SK-N-SH treated with all-trans-retinoic acid at 6 μM for 48 hours (cell line): Measurements from ENCODE around the gene HLA-F.

Experiments used
- ATAC-seq: fragments of 200-7000 bp; cut with Tn5 transposase; 3 replicates; pipeline ENCODE4 v1.9.1; 2020; ENCODE audit warnings: mild to moderate bottlenecking, moderate library complexity
- BACH2 ChIP-seq: fragments of 250-450 bp; sonication (Bioruptor Pico); IDR thresholded peaks from 2 replicates; pipeline ENCODE4 v1.9.0; 2021; ENCODE audit warnings: mild to moderate bottlenecking, borderline replicate concordance
- GLIS3 ChIP-seq: fragments of 250-450 bp; sonication (Bioruptor Pico); IDR thresholded peaks from 2 replicates; pipeline ENCODE4 v1.5.0; 2020; ENCODE audit warnings: mild to moderate bottlenecking, moderate library complexity
- OSR1 ChIP-seq: fragments of 250-450 bp; sonication (Bioruptor Pico); IDR thresholded peaks from 2 replicates; pipeline ENCODE4 v1.8.0; 2022; ENCODE audit warnings: moderate library complexity, mild to moderate bottlenecking, inconsistent platforms
- SNAI2 ChIP-seq: fragments of 250-450 bp; sonication (Bioruptor Pico); IDR thresholded peaks from 2 replicates; pipeline ENCODE4 v1.5.0; 2020; ENCODE audit warnings: mild to moderate bottlenecking, moderate library complexity
- TCF4 ChIP-seq: fragments of 250-450 bp; sonication (Bioruptor Pico); IDR thresholded peaks from 2 replicates; pipeline ENCODE4 v1.8.0; 2021; ENCODE audit warnings: mild to moderate bottlenecking, moderate library complexity, borderline replicate concordance
- TOX ChIP-seq: fragments of 250-450 bp; sonication (Bioruptor Pico); IDR thresholded peaks from 2 replicates; pipeline ENCODE4 v1.8.0; 2021; ENCODE audit warnings: mild to moderate bottlenecking, moderate library complexity, borderline replicate concordance
- ZC3H10 ChIP-seq: fragments of 250-450 bp; sonication (Bioruptor Pico); IDR thresholded peaks from 2 replicates; pipeline ENCODE4 v1.5.1; 2021; ENCODE audit warnings: mild to moderate bottlenecking, moderate library complexity
- ZFP3 ChIP-seq: fragments of 250-450 bp; sonication (Bioruptor Pico); IDR thresholded peaks from 2 replicates; pipeline ENCODE4 v1.5.0; 2020; ENCODE audit warnings: mild to moderate bottlenecking, moderate library complexity
- ZFP30 ChIP-seq: fragments of 450-650 bp; formaldehyde crosslinking; IDR thresholded peaks from 2 replicates; pipeline ENCODE4 v1.5.0; 2022; ENCODE audit warnings: mild to moderate bottlenecking, moderate library complexity
- ZNF565 ChIP-seq: fragments of 450-650 bp; formaldehyde crosslinking; conservative IDR thresholded peaks from 2 replicates; pipeline ENCODE4 v1.5.0; 2020; ENCODE audit warnings: low read depth, mild to moderate bottlenecking, moderate library complexity
- ZNF70 ChIP-seq: fragments of 450-650 bp; formaldehyde crosslinking; IDR thresholded peaks from 2 replicates; pipeline ENCODE4 v1.5.0; 2020; ENCODE audit warnings: mild to moderate bottlenecking, moderate library complexity
- TF ChIP-seq, protein P1 (sequence below): fragments of 250-450 bp; sonication (Bioruptor Pico); IDR thresholded peaks from 2 replicates; pipeline ENCODE4 v1.5.1; 2021; ENCODE audit warnings: mild to moderate bottlenecking, moderate library complexity
- TF ChIP-seq, protein P2 (sequence below): fragments of 250-450 bp; sonication (Bioruptor Pico); IDR thresholded peaks from 2 replicates; pipeline ENCODE4 v1.5.0; 2020; ENCODE audit warnings: mild to moderate bottlenecking, moderate library complexity
- TF ChIP-seq, protein P3 (sequence below): fragments of 250-450 bp; sonication (Bioruptor Pico); IDR thresholded peaks from 2 replicates; pipeline ENCODE4 v1.8.0; 2020; ENCODE audit warnings: mild to moderate bottlenecking, moderate library complexity, borderline replicate concordance
- TF ChIP-seq, protein P4 (sequence below): fragments of 250-450 bp; sonication (Bioruptor Pico); IDR thresholded peaks from 2 replicates; pipeline ENCODE4 v1.5.1; 2020; ENCODE audit warnings: low read depth, mild to moderate bottlenecking, moderate library complexity

Gene HLA-F

DNA sequence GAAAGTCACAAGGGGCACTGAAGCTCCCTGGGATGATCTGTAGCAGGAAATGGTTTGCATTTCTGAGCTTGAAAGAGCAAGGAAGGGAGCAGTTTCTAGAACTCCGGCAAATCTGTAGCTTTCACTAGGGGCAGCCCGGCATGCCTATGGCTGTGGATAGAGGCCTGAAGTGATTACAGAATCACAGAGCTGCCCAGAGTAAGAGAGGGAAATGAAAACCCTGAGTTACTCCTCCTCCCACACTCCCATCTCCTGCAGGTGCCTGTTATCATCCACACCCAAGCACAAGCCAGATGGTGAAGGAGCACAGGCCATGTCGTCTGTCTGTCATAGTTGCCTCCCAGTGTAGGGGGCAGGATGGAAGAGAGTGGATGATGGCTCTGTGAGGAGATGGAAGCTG, 37.1 kb downstream of the HLA-F start:
- no peak for ATAC-seq
- TF ChIP-seq, protein P1, sequence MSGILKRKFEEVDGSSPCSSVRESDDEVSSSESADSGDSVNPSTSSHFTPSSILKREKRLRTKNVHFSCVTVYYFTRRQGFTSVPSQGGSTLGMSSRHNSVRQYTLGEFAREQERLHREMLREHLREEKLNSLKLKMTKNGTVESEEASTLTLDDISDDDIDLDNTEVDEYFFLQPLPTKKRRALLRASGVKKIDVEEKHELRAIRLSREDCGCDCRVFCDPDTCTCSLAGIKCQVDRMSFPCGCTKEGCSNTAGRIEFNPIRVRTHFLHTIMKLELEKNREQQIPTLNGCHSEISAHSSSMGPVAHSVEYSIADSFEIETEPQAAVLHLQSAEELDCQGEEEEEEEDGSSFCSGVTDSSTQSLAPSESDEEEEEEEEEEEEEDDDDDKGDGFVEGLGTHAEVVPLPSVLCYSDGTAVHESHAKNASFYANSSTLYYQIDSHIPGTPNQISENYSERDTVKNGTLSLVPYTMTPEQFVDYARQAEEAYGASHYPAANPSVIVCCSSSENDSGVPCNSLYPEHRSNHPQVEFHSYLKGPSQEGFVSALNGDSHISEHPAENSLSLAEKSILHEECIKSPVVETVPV: no peak
- TF ChIP-seq ZNF565: no peak
- no peak for TF ChIP-seq ZNF70 (CRISPR knock-in tag)
- TF ChIP-seq OSR1 (CRISPR knock-in tag): no peak
- TF ChIP-seq TOX: no peak
- TF ChIP-seq ZFP30 (CRISPR knock-in tag): no peak
- TF ChIP-seq, protein P2, sequence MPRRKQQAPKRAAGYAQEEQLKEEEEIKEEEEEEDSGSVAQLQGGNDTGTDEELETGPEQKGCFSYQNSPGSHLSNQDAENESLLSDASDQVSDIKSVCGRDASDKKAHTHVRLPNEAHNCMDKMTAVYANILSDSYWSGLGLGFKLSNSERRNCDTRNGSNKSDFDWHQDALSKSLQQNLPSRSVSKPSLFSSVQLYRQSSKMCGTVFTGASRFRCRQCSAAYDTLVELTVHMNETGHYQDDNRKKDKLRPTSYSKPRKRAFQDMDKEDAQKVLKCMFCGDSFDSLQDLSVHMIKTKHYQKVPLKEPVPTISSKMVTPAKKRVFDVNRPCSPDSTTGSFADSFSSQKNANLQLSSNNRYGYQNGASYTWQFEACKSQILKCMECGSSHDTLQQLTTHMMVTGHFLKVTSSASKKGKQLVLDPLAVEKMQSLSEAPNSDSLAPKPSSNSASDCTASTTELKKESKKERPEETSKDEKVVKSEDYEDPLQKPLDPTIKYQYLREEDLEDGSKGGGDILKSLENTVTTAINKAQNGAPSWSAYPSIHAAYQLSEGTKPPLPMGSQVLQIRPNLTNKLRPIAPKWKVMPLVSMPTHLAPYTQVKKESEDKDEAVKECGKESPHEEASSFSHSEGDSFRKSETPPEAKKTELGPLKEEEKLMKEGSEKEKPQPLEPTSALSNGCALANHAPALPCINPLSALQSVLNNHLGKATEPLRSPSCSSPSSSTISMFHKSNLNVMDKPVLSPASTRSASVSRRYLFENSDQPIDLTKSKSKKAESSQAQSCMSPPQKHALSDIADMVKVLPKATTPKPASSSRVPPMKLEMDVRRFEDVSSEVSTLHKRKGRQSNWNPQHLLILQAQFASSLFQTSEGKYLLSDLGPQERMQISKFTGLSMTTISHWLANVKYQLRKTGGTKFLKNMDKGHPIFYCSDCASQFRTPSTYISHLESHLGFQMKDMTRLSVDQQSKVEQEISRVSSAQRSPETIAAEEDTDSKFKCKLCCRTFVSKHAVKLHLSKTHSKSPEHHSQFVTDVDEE (CRISPR knock-in tag): no peak
- no peak for TF ChIP-seq SNAI2 (CRISPR knock-in tag)
- TF ChIP-seq, protein P3, sequence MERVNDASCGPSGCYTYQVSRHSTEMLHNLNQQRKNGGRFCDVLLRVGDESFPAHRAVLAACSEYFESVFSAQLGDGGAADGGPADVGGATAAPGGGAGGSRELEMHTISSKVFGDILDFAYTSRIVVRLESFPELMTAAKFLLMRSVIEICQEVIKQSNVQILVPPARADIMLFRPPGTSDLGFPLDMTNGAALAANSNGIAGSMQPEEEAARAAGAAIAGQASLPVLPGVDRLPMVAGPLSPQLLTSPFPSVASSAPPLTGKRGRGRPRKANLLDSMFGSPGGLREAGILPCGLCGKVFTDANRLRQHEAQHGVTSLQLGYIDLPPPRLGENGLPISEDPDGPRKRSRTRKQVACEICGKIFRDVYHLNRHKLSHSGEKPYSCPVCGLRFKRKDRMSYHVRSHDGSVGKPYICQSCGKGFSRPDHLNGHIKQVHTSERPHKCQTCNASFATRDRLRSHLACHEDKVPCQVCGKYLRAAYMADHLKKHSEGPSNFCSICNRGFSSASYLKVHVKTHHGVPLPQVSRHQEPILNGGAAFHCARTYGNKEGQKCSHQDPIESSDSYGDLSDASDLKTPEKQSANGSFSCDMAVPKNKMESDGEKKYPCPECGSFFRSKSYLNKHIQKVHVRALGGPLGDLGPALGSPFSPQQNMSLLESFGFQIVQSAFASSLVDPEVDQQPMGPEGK (CRISPR knock-in tag): no peak

DNA sequence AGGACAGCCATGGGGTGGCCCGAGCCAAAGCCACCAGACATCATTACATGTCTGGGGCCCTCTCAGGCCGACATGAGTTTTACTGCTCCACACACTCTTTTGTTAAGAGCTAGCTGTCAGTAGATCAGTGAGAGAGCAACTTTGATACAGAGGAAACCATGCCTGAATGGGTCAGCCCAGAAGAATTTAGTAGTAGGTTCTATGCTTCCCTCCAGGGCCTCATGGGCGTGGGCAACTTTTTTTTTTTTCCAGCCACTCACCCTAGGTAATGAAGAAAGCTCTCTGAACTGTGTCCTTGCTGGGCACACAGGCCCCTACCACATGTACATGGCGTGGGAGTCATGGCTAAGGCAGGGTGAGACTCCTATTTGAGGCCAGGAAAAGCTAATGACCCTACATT, 38.8 kb downstream of the HLA-F start:
- no peak for TF ChIP-seq ZC3H10 (CRISPR knock-in tag)
- TF ChIP-seq OSR1 (CRISPR knock-in tag): no peak
- no peak for ATAC-seq

DNA sequence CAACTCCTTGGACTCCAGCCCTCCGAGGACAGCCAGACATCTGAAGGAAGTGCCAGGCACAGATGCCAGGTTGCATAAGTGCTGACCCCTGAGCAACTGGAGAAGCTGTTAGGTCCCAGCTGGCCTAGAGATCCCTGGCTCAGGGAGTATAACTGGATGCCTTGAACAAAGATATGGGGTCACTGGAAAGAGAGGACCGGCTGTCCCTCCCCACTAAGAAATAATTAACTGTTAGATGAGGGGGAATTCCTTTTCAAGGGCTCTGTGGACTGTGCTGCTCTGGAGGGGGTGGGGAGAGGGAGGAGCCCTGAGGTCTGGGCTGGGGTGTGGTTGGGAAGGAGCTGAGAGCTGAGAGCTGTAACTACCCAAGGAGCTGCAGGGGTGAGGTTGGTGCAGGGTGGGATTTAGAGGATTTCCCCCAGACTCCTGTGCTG, 39.6 kb downstream of the HLA-F start:
- ATAC-seq: no peak
- no peak for TF ChIP-seq OSR1 (CRISPR knock-in tag)

DNA sequence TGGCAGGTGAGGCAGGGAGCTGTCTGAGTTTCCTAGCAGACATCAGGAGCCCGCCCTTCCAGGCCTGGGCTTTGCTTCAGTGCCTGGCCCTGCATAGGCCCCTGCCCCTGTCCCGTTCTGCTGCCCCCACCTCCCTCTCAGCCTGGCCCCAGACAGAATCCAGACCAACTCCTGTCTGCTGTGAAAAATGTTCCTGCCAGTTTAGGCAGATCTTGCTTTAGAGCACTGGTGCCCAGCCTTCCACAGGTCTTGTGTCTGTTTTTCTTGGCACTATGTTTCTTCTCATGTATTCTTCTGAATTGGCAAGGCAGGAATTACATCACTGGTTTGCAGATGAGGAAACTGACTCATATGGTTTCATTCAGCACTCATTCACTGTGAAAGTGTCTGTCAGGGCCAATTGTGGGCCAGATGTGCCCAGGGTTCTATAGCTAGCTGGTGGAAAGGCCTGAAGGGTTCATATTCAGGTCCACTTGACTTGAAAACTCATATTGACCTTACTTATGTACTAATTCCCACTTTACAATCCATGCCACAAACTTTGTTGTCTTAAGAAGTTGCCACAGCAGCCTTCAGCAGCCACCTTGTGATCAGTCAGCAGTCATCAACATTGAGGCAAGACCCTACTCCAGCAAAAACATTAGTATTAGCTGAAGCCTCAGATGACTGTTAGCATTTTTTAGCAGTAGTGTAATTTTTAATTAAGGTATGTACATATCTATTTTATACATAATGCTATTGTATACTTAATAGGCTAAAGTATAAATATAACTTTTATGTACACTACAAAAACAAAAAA, 40.5 kb downstream of the HLA-F start:
- peak; percentile 63 for ATAC-seq

More for the DNA sequence above, 40.5 kb downstream of the HLA-F start:
- no peak for TF ChIP-seq ZC3H10 (CRISPR knock-in tag)
- TF ChIP-seq SNAI2 (CRISPR knock-in tag): no peak
- TF ChIP-seq TCF4 (CRISPR knock-in tag): no peak
- no peak for TF ChIP-seq ZNF70 (CRISPR knock-in tag)
- TF ChIP-seq, protein P3 (CRISPR knock-in tag): no peak
- TF ChIP-seq, protein P4, sequence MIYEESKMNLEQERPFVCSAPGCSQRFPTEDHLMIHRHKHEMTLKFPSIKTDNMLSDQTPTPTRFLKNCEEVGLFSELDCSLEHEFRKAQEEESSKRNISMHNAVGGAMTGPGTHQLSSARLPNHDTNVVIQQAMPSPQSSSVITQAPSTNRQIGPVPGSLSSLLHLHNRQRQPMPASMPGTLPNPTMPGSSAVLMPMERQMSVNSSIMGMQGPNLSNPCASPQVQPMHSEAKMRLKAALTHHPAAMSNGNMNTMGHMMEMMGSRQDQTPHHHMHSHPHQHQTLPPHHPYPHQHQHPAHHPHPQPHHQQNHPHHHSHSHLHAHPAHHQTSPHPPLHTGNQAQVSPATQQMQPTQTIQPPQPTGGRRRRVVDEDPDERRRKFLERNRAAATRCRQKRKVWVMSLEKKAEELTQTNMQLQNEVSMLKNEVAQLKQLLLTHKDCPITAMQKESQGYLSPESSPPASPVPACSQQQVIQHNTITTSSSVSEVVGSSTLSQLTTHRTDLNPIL (CRISPR knock-in tag): no peak
- no peak for TF ChIP-seq GLIS3 (CRISPR knock-in tag)
- no peak for TF ChIP-seq ZNF565
- TF ChIP-seq BACH2 (CRISPR knock-in tag): no peak
- no peak for TF ChIP-seq TOX
- TF ChIP-seq ZFP3 (CRISPR knock-in tag): no peak
